ENCODE results near the gene CYSRT1. TPM values are rescaled to one million over a fixed set of nuclear protein-coding genes. Genes with fewer than 3 reads are reported as not detected.
A peak's percentile ranks its signal among the peaks of the same experiment; 100 is the strongest.

CYSRT1 gene
- total RNA-seq, 2 experiments from 2014 or later = 0.45 to 0.55 TPM

GRCh38 chr9:137194388-137194787, 30.6 kb upstream of the CYSRT1 start:
- Mint-ChIP-seq H3K9me3 (no peaks in the 10 kb centered on the region), H3K4me3 (no peak overlapping the region), H3K27ac (no peak overlapping the region), H3K36me3 (no peaks in the 10 kb centered on the region), H3K4me1 (peaks cover 3% of the 10 kb centered on the region), H3K27me3 (no peaks in the 10 kb centered on the region)
- ATAC-seq (ENCODE audit: low read depth) (no peak), DNase-seq (no peak)
- POLR2A ChIA-PET = interaction anchor here (2.0 kb wide), 1 partner anchor 47 kb away, joined by 7 read pairs; the partner anchor contains the start of gene TUBB4B

DNA sequence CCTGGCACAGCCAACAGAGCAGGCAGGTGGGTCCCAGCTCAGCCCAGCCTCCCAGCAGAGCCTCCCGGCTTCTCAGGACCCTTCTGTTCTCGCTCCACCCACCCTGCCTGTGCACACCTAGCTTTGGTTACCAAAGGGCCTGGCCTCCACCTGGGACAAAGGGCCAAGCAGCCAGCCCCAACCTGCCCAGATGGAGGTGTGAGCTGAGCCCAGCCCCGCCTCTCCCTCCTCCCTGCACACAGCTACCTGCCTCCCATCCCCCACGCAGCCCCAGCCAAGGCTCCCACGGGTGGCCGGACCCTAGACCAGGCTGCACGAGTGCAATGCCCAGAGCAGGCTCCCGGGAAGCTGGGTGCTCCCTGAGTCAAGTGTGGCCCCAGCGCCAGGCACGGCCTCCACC, 30.1 kb upstream of the CYSRT1 start:
- POLR2A ChIA-PET = interaction anchor here (0.7 to 2.0 kb wide), 2 partner anchors 10 to 46 kb away, joined by 5 to 7 read pairs; partner anchors contain the start of genes NDOR1, TMEM203 and TUBB4B
- Mint-ChIP-seq H3K27ac (no peak overlapping the region), H3K4me3 (no peak overlapping the region)

DNA sequence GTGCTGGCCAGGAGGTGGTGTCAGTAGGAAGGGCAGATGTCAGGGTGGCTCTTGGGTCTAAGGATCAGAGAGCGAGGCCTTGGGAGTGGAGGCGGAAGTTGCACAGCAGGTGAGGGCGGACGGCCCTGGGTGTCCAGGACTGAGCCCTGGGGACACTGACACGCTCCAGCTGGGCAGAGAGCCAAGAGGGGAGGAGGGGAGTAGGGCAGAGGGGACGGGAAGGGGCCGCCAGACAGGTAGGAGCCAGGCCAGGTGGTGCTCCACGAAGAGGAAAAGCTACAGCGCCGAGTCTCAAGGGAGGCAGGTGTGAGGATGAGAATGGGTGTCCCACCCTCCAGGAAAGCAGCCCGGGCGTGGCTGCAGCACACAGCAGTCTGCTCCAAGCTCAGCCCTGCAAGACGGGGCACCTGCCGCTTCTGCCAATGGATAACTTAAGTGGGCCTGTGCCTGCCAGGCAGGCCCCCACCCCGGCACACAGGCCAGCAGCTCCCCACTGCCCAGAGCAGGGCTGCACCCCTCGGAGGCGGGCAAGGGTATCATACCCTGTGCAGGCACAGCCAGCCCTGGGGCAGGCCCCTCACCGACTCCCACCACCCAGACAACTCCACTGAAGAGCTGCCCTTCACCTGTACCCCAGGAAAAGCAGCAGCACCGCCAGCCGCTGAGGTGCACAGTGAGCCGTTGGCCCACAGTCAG, 29.3 kb upstream of the CYSRT1 start:
- POLR2A ChIA-PET = interaction anchor here (0.7 to 2.0 kb wide), 3 partner anchors 10 to 58 kb away, joined by 3 to 7 read pairs (median 5); partner anchors contain the start of genes NDOR1, TMEM203 and TUBB4B

More for the DNA sequence above, 30.1 kb upstream of the CYSRT1 start:
- H3K9me3 Mint-ChIP-seq = no peaks in the 10 kb centered on the region
- DNase-seq (no peak), ATAC-seq (ENCODE audit: low read depth) (no peak)
- H3K36me3 Mint-ChIP-seq = no peaks in the 10 kb centered on the region
- no peaks in the 10 kb centered on the region for H3K27me3 Mint-ChIP-seq
- peaks cover 2% of the 10 kb centered on the region for H3K4me1 Mint-ChIP-seq

DNA sequence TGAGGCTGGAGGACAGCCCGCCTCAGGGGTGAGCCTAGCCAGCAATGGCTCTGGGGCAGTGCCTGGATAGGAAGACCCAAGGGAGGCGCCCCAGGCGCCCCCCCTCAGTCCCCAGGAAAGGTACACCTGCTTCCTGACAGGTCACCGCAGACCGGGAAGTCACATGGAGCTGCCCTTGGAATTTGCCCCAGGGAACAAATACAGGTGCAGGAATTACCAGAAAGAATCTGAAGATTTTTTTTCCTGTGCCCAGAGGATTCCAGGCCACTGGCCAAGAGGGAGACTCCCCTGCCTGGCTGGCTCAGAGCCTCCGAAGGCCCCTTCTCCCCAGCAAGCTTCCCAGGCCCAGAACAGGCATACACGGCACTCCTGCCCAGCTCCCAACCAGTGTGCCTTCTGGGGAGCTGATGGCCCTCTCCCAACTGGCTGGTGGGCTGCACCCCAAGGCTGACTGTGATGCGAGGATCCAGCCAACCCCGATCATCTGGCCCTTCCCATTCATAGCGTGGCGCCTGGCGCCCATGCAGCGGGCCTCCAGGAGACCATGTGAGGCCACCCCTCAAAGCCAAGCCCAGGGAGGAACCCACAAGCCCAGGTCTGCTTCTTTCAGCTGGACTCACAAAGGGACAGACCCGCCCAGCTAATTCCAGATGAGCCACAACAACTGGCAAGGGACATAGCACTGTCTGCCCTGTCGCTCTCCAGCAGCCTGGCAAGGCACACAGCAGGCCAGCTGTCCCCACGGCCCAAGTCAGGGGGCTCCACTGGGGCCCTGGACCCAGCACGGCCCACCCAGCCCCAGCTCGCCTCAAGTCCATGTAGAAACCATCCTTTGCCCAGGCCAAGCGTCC, 26.7 kb upstream of the CYSRT1 start:
- Mint-ChIP-seq H3K4me1 (peaks cover 10% of the 10 kb centered on the region), H3K27me3 (no peaks in the 10 kb centered on the region), H3K27ac (no peak overlapping the region), H3K4me3 (no peak overlapping the region), H3K9me3 (no peaks in the 10 kb centered on the region), H3K36me3 (no peaks in the 10 kb centered on the region)
- POLR2A ChIA-PET = interaction anchor here (0.6 to 1.5 kb wide), 3 partner anchors 9 to 61 kb away, joined by 3 to 10 read pairs (median 4); partner anchors contain the start of gene TUBB4B
- ATAC-seq (ENCODE audit: low read depth) (no peak), DNase-seq (no peak)

More for the DNA sequence above, 29.3 kb upstream of the CYSRT1 start:
- no peak for DNase-seq
- Mint-ChIP-seq H3K36me3 (no peaks in the 10 kb centered on the region), H3K9me3 (no peaks in the 10 kb centered on the region), H3K27me3 (no peaks in the 10 kb centered on the region), H3K4me1 (peaks cover 2% of the 10 kb centered on the region), H3K27ac (peak overlapping the region; percentile 25), H3K4me3 (no peak overlapping the region)
- ATAC-seq (ENCODE audit: low read depth) = no peak

- POLR2A ChIA-PET = interaction anchor here (0.6 to 1.5 kb wide), 3 partner anchors 10 to 61 kb away, joined by 3 to 10 read pairs (median 4); partner anchors contain the start of gene TUBB4B
- Mint-ChIP-seq H3K36me3 (no peaks in the 10 kb centered on the region), H3K27me3 (no peaks in the 10 kb centered on the region), H3K9me3 (no peaks in the 10 kb centered on the region), H3K4me1 (peaks cover 12% of the 10 kb centered on the region), H3K27ac (no peak overlapping the region), H3K4me3 (no peak overlapping the region)
- DNase-seq (no peak), ATAC-seq (ENCODE audit: low read depth) (no peak)
These were observed 26.1 kb upstream of the CYSRT1 start for GRCh38 chr9:137198902-137199283.

GRCh38 chr9:137199411-137200121, 25.4 kb upstream of the CYSRT1 start:
- no peaks in the 10 kb centered on the region for H3K9me3 Mint-ChIP-seq
- ATAC-seq (ENCODE audit: low read depth) = no peak
- H3K36me3 Mint-ChIP-seq = no peaks in the 10 kb centered on the region
- no peak for DNase-seq
- H3K27ac Mint-ChIP-seq = peak overlapping the region; percentile 51
- H3K4me1 Mint-ChIP-seq = peaks cover 18% of the 10 kb centered on the region
- H3K4me3 Mint-ChIP-seq = peak overlapping the region; percentile 78
- POLR2A ChIA-PET = interaction anchor here (1.2 kb wide), 1 partner anchor 11 kb away, joined by 10 read pairs; no protein-coding TSS in a partner anchor
- no peaks in the 10 kb centered on the region for H3K27me3 Mint-ChIP-seq

DNA sequence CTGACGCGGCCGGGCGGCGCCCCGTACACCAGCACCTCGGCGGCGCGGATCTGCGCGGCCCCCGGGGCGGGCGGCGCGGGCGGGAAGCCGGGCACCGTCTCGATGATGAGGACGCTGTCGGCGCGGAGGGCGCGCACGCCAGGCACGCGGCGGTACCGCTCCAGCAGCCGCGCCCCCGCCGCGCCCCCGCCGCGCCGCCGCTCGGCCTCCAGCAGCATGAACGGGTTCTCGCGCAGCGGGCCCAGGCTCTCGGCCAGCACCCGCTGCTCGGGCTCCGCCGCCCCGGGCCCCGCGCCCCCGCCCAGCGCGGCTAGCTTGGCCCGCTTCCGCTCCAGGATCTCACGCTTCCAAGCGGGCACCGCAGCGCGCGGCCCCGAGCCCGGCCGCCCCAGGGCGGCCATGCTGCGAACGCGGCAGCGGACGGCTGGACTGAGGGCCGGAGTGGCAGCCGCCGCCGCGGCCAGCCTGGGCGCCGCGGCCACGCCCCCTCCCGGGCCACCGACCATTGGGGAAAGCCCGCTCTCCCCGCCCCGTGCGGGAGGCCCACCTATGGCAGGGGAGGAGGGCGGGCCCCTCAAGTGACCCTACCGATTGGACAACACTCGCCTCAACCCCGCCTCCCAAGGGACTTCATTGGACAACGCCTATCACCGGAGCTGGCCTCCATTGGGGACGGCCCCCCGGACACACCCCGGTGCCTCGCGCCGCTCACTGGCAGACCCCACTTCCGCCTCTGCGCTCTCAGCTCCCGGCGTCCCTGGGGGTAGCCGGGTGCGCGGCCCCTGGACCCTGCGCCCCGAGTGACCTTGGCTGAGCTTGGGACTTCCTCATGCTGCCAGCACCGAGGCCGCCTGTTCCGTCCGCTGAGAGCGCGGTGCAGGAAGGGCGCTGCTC, 24.4 kb upstream of the CYSRT1 start, which contains the start of gene TPRN:
Gene TPRN, minus strand, starts transcription at position 431 of the 894 bp plus-strand sequence. Its CDS starts 30 bp downstream, at position 401.
- Mint-ChIP-seq H3K9me3 (no peaks in the 10 kb centered on the region), H3K27me3 (no peaks in the 10 kb centered on the region), H3K4me1 (peaks cover 20% of the 10 kb centered on the region), H3K4me3 (peak within 1 kb of the TSS; percentile 84), H3K27ac (peak within 1 kb of the TSS; percentile 86), H3K36me3 (no peaks in the 10 kb centered on the region)
- DNase-seq (peak; percentile 95), ATAC-seq (ENCODE audit: low read depth) (peak; percentile 95)
- POLR2A ChIA-PET = interaction anchor here (0.6 to 3.5 kb wide), 21 partner anchors 8 to 473 kb away, joined by 3 to 42 read pairs (median 5); partner anchors contain the start of genes ANAPC2, CYSRT1, DPP7 and MAN1B1

DNA sequence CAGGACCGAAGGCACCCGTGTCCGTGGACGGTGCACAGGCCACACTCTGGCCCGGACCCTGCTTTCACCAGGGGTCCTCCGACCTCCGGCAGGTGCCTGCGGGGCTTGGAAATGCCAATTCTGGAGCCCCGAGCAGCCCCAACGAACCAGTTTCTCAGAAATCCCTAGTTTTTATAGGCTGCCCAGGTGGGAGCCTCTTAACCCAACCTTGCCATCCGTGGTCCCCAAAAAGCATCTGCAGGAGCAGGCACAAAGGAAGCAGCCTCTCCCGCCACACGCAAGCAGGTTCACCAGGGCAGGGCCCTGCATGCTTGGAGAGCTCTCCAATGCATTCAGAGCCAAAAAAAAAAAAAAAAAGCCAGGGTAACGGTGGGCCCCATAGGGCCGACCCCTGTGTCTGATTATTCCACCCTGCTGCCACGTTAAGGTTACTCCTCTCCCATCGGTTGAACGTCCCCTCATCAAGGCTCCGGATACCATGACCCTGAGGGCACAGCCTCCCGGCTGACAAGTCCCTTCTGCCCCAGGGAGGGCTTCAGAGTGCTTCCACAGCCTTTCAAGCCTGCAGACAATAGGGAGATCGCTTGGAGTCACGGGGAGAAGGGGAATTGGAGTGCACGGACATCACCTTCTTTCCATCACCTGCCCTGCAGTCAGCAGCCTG, 23.6 kb upstream of the CYSRT1 start:
- POLR2A ChIA-PET = interaction anchor here (0.6 to 3.5 kb wide), 18 partner anchors 10 to 474 kb away, joined by 3 to 42 read pairs (median 6); partner anchors contain the start of genes ANAPC2, CYSRT1, DPP7 and MAN1B1
- Mint-ChIP-seq H3K27ac (peak overlapping the region; percentile 86), H3K27me3 (no peaks in the 10 kb centered on the region), H3K9me3 (no peaks in the 10 kb centered on the region), H3K4me3 (peak overlapping the region; percentile 84), H3K36me3 (no peaks in the 10 kb centered on the region), H3K4me1 (peaks cover 21% of the 10 kb centered on the region)
- no peak for DNase-seq
- no peak for ATAC-seq (ENCODE audit: low read depth)

- no peak overlapping the region for H3K4me3 Mint-ChIP-seq
- ATAC-seq (ENCODE audit: low read depth) (no peak), DNase-seq (no peak)
- H3K27me3 Mint-ChIP-seq = no peaks in the 10 kb centered on the region
- no peaks in the 10 kb centered on the region for H3K9me3 Mint-ChIP-seq
- peaks cover 13% of the 10 kb centered on the region for H3K36me3 Mint-ChIP-seq
- H3K4me1 Mint-ChIP-seq = peaks cover 34% of the 10 kb centered on the region
- POLR2A ChIA-PET = interaction anchor here (2.1 to 3.5 kb wide), 2 partner anchors 15 kb away, joined by 4 to 42 read pairs; partner anchors contain the start of genes ANAPC2 and SSNA1
- H3K27ac Mint-ChIP-seq = no peak overlapping the region
These were observed 22.0 kb upstream of the CYSRT1 start for GRCh38 chr9:137202966-137203365.

GRCh38 chr9:137204731-137205125, 20.2 kb upstream of the CYSRT1 start:
- Mint-ChIP-seq H3K27ac (peak overlapping the region; percentile 89), H3K27me3 (no peaks in the 10 kb centered on the region), H3K9me3 (no peaks in the 10 kb centered on the region), H3K36me3 (peaks cover 13% of the 10 kb centered on the region), H3K4me3 (peak overlapping the region; percentile 95), H3K4me1 (peaks cover 35% of the 10 kb centered on the region)
- DNase-seq (no peak), ATAC-seq (ENCODE audit: low read depth) (no peak)
- POLR2A ChIA-PET = interaction anchor here (0.6 to 4.0 kb wide), 9 partner anchors 10 to 97 kb away, joined by 3 to 31 read pairs (median 5); partner anchors contain the start of genes ANAPC2, CYSRT1, NELFB and NRARP

All from activated naive CD8-positive, alpha-beta T cell treated with anti-CD3 and anti-CD28 coated beads, Interleukin-2, amount 10 ng/mL, durations not matched to agents 7 days and 5 days (primary cell).